Measurements from ENCODE around the gene ZNF75A.
A peak's percentile ranks its signal among the peaks of the same experiment; 100 is the strongest.
"Not testable (repeated sequence)": the region's sequence is repeated elsewhere in the genome, so short reads cannot be mapped to it uniquely, and the experiment has no call there.

Gene ZNF75A

DNA sequence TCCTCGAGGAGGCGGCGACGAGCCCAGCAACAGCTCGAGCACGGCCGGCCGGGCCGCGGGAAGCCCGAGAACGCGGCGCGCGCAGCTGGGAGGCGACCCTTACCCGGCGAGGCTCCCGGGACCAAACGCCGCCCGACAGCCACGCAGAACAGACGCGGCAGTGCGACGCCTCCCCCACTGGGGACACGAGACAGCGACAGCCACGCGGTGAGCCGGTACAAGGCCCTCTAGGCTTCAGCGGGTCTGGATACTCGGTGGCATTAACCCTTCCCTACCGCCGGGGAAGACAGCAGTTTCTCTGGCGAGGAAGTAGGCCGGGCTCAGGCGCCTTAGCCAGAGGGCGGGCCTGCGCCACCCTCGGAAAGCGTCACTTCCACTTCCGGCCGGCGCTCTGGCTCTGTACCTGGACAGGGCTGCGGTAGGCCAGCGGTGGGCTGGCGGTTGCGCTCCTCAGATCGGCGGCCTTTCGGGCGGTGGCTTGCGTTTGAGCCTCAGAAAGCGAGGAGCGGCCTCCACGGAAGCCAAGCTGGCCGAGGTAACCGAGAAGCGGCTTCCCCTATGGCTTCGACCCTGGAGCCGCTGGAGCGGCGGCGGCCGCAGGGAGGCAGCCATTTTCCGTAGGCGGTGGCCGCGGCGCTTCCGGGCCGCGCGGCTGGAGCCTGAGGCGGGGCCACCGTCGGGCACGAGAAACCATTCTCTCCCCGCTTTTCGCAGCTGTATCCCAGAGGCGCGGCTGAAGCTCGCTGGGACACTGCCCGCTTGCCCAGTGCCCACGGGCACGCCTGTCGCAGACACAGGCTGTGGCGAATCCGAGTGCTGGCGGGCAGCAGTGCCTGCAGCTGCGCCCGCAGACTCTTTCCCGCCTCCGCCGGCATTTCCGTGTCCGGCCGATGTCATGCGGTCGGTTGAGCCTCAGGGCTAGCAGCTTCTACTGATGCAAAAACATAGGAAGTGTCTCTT lies at the start of gene ZNF75A, which contains the start of gene TIGD7:
Gene ZNF75A (plus strand): TSS at position 389 of the 960 bp plus-strand sequence. CDS start 2,932 bp downstream, outside the sequence.
Gene TIGD7 (minus strand): TSS at position 322 of the 960 bp plus-strand sequence. CDS start 4,816 bp downstream, outside the sequence.
- H3K27ac ChIP-seq (ENCODE audit: low read length), result peak within 1 kb of the TSS; percentile 60
- no peaks in the 10 kb centered on the region for H3K27me3 ChIP-seq (ENCODE audit: low read depth, low read length)
- H3K36me3 ChIP-seq (ENCODE audit: control insufficient read depth in 1 of 2, insufficient read depth in 2 of 2, low read length in 2 of 2), result peaks cover 18 to 60% of the 10 kb centered on the region in 2 donors
- peaks cover 0 to 12% of the 10 kb centered on the region in 2 donors for H3K4me1 ChIP-seq (ENCODE audit: control insufficient read depth in 1 of 2, insufficient read depth in 2 of 2, low read length in 2 of 2)
- H3K9me3 ChIP-seq (ENCODE audit: control insufficient read depth in 1 of 2, low read length in 2 of 2), result peaks cover 38 to 51% of the 10 kb centered on the region in 2 donors
- H3K4me3 ChIP-seq (ENCODE audit: low read depth in 1 of 2, low read length in 2 of 2), result peak within 1 kb of the TSS; percentile 82 to 86

- H3K27ac ChIP-seq (ENCODE audit: low read length), result no peak within 1 kb of the TSS
- peak within 1 kb of the TSS; percentile 22 to 26 for H3K4me3 ChIP-seq (ENCODE audit: low read depth in 1 of 2, low read length in 2 of 2)
- H3K36me3 ChIP-seq (ENCODE audit: control insufficient read depth in 1 of 2, insufficient read depth in 2 of 2, low read length in 2 of 2), result no peaks in the 10 kb centered on the region
- no peaks in the 10 kb centered on the region for H3K4me1 ChIP-seq (ENCODE audit: control insufficient read depth in 1 of 2, insufficient read depth in 2 of 2, low read length in 2 of 2)
- no peaks in the 10 kb centered on the region for H3K27me3 ChIP-seq (ENCODE audit: low read depth, low read length)
- H3K9me3 ChIP-seq (ENCODE audit: control insufficient read depth in 1 of 2, low read length in 2 of 2), result no peaks in the 10 kb centered on the region
Measured at GRCh38 chr16:3256146-3256865, 49.0 kb upstream of the ZNF75A start, which contains the start of gene MEFV. Gene MEFV, minus strand, starts transcription at chr16:3256633. Its CDS starts 46 bp downstream, at chr16:3256587.

- H3K4me3 ChIP-seq (ENCODE audit: low read depth in 1 of 2, low read length in 2 of 2), result no peak overlapping the region
- H3K27ac ChIP-seq (ENCODE audit: low read length), result no peak overlapping the region
- H3K4me1 ChIP-seq (ENCODE audit: control insufficient read depth in 1 of 2, insufficient read depth in 2 of 2, low read length in 2 of 2), result no peaks in the 10 kb centered on the region
- H3K9me3 ChIP-seq (ENCODE audit: control insufficient read depth in 1 of 2, low read length in 2 of 2), result no peaks in the 10 kb centered on the region
- H3K27me3 ChIP-seq (ENCODE audit: low read depth, low read length), result no peaks in the 10 kb centered on the region
- H3K36me3 ChIP-seq (ENCODE audit: control insufficient read depth in 1 of 2, insufficient read depth in 2 of 2, low read length in 2 of 2), result no peaks in the 10 kb centered on the region
Measured at GRCh38 chr16:3256866-3257465, 48.3 kb upstream of the ZNF75A start.

DNA sequence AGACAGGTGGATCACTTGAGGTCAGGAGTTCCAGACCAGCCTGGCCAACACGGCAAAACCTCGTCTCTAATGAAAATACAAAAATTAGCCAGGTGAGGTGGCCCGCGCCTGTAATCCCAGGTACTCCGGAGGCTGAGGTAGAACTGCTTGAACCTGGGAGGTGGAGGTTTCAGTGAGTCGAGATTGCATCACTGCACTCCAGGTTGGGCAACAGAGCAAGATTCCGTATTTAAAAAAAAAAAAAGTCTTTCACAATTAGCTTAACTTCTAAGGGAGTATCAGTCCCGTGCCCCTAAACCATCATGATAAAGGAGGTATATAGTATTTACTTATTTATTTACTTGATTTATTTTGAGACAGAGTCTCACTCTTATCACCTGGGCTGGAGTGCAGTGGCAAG lies 45.5 kb upstream of the ZNF75A start:
- no peaks in the 10 kb centered on the region for H3K27me3 ChIP-seq (ENCODE audit: low read depth, low read length)
- H3K9me3 ChIP-seq (ENCODE audit: control insufficient read depth in 1 of 2, low read length in 2 of 2), result no peaks in the 10 kb centered on the region
- H3K4me3 ChIP-seq (ENCODE audit: low read depth in 1 of 2, low read length in 2 of 2), result no peak overlapping the region
- H3K27ac ChIP-seq (ENCODE audit: low read length), result no peak overlapping the region
- H3K36me3 ChIP-seq (ENCODE audit: control insufficient read depth in 1 of 2, insufficient read depth in 2 of 2, low read length in 2 of 2), result peaks cover 0 to 5% of the 10 kb centered on the region in 2 donors
- H3K4me1 ChIP-seq (ENCODE audit: control insufficient read depth in 1 of 2, insufficient read depth in 2 of 2, low read length in 2 of 2), result no peaks in the 10 kb centered on the region

GRCh38 chr16:3262517-3262916 lies 42.8 kb upstream of the ZNF75A start:
- Histone ChIP-seq H3K9me3 (ENCODE audit: control insufficient read depth in 1 of 2, low read length in 2 of 2) (peaks cover 0 to 3% of the 10 kb centered on the region in 2 donors), H3K4me3 (ENCODE audit: low read depth in 1 of 2, low read length in 2 of 2) (peak overlapping the region in 1 of 2 donors; percentile 80), H3K36me3 (ENCODE audit: control insufficient read depth in 1 of 2, insufficient read depth in 2 of 2, low read length in 2 of 2) (peaks cover 0 to 14% of the 10 kb centered on the region in 2 donors), H3K4me1 (ENCODE audit: control insufficient read depth in 1 of 2, insufficient read depth in 2 of 2, low read length in 2 of 2) (no peaks in the 10 kb centered on the region), H3K27ac (ENCODE audit: low read length) (no peak overlapping the region), H3K27me3 (ENCODE audit: low read depth, low read length) (no peaks in the 10 kb centered on the region)

DNA sequence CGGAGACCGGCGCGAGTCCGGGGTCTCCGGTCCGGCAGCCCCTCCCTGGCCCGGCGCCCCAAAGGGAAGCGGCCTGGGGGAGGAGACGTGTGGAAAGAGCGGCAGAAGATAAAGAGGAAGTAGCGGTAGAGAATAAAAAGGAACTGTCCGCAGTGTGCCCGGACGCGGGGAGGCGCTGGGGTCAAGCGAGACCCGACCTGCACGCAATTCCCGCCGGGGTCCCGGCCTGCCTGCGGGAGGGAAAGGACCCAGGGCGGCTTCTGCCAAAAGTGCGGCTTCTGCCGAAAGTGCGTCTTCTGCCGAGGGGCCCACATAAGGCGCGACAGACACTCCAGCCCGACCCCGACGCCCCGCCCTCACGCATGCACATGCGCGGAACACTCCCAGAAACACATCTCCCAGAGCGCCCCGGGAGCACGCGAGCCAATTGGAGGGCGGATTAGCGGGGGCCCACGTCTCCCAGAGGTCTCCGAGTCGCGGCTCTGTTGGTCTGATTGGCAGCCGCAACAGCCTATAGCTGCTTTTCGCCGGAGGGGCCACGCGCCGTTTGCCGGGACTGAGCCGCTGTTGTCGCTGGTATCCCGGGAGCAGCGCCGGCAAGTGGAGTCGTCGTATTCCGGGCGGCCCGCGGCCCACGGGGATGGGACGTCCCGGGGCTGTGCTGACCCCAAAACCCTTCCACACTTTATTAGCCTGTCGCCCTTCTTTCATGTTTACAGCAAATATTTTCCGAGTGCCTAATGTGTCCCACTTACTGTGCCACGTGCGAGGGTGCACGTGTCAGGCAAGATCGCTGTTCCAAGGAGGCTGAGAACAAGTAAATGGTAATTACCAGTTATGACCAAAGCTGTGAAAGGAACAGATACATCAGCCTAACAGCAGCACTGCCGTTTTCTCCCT lies 40.9 kb upstream of the ZNF75A start:
- no peaks in the 10 kb centered on the region for H3K4me1 ChIP-seq (ENCODE audit: control insufficient read depth in 1 of 2, insufficient read depth in 2 of 2, low read length in 2 of 2)
- H3K4me3 ChIP-seq (ENCODE audit: low read depth in 1 of 2, low read length in 2 of 2), result peak overlapping the region; percentile 65 to 80
- peaks cover 0 to 3% of the 10 kb centered on the region in 2 donors for H3K9me3 ChIP-seq (ENCODE audit: control insufficient read depth in 1 of 2, low read length in 2 of 2)
- no peaks in the 10 kb centered on the region for H3K27me3 ChIP-seq (ENCODE audit: low read depth, low read length)
- peak overlapping the region; percentile 90 for H3K27ac ChIP-seq (ENCODE audit: low read length)
- peaks cover 0 to 17% of the 10 kb centered on the region in 2 donors for H3K36me3 ChIP-seq (ENCODE audit: control insufficient read depth in 1 of 2, insufficient read depth in 2 of 2, low read length in 2 of 2)

DNA sequence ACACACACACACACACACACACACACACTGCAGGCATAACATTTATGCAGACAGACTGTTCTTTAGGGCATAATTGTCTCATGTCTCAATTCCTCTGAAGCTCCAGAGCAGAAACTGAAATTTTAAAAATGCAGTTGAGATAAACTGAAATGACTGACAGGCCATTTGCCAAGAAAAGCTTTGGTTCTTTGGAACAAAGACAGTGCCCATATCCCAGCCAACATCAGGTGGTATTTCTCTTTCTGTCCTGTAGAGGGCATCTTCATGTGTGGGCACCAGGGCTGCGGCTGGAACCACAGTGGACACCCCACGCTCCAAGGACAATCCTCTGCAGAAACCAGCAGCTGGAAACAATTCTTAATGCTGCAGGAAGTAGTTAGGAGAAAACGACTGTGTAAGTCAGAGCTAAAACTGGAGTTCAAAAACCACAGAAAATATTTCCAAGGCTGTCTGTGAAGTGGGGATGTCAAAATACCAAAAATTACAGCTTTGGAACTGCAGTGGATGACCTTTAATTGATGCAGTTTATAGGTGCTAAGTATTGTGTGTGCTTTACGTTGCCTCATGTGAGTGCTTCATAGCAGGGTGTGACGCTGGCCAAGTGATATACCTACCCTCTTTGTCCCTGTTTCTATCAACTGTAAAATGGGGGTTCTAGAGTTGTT lies 38.3 kb upstream of the ZNF75A start:
- H3K4me3 ChIP-seq (ENCODE audit: low read depth in 1 of 2, low read length in 2 of 2), result no peak overlapping the region
- H3K27me3 ChIP-seq (ENCODE audit: low read depth, low read length), result no peaks in the 10 kb centered on the region
- H3K36me3 ChIP-seq (ENCODE audit: control insufficient read depth in 1 of 2, insufficient read depth in 2 of 2, low read length in 2 of 2), result peaks cover 0 to 17% of the 10 kb centered on the region in 2 donors
- H3K27ac ChIP-seq (ENCODE audit: low read length), result no peak overlapping the region
- peaks cover 0 to 3% of the 10 kb centered on the region in 2 donors for H3K9me3 ChIP-seq (ENCODE audit: control insufficient read depth in 1 of 2, low read length in 2 of 2)
- H3K4me1 ChIP-seq (ENCODE audit: control insufficient read depth in 1 of 2, insufficient read depth in 2 of 2, low read length in 2 of 2), result no peaks in the 10 kb centered on the region

DNA sequence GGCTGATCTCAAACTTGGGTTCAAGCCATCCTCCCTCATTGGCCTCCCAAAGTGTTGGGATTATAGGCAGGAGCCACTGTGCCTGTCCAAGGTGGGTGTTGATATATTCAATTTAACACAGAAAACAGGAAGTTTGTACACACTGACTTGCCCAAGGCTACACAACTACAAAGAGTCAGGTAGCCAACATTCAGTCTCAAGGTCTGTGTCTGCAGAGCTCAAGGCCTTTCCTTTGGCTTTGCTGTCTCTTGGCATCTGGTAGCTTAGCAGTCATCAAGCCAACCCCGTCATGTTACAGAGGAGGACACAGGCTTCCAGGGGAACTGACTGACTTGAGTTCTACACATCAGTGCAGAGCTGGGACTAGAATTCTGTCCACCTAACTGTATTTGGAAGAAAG lies 37.0 kb upstream of the ZNF75A start:
- peaks cover 0 to 3% of the 10 kb centered on the region in 2 donors for H3K9me3 ChIP-seq (ENCODE audit: control insufficient read depth in 1 of 2, low read length in 2 of 2)
- no peak overlapping the region for H3K27ac ChIP-seq (ENCODE audit: low read length)
- no peak overlapping the region for H3K4me3 ChIP-seq (ENCODE audit: low read depth in 1 of 2, low read length in 2 of 2)
- H3K27me3 ChIP-seq (ENCODE audit: low read depth, low read length), result no peaks in the 10 kb centered on the region
- H3K4me1 ChIP-seq (ENCODE audit: control insufficient read depth in 1 of 2, insufficient read depth in 2 of 2, low read length in 2 of 2), result no peaks in the 10 kb centered on the region
- peaks cover 0 to 17% of the 10 kb centered on the region in 2 donors for H3K36me3 ChIP-seq (ENCODE audit: control insufficient read depth in 1 of 2, insufficient read depth in 2 of 2, low read length in 2 of 2)

DNA sequence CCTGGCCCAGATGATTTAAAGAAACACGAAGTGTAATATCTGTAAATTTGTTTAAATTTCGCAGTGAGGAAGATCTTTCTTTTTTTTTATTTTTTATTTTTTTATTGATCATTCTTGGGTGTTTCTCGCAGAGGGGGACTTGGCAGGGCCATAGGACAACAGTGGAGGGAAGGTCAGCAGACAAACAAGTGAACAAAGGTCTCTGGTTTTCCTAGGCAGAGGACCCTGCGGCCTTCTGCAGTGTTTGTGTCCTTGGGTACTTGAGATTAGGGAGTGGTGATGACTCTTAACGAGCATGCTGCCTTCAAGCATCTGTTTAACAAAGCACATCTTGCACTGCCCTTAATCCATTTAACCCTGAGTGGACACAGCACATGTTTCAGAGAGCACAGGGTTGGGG lies 34.6 kb upstream of the ZNF75A start:
- H3K4me3 ChIP-seq (ENCODE audit: low read depth in 1 of 2, low read length in 2 of 2); H3K4me1 ChIP-seq (ENCODE audit: control insufficient read depth in 1 of 2, insufficient read depth in 2 of 2, low read length in 2 of 2); H3K27ac ChIP-seq (ENCODE audit: low read length); H3K27me3 ChIP-seq (ENCODE audit: low read depth, low read length); H3K9me3 ChIP-seq (ENCODE audit: control insufficient read depth in 1 of 2, low read length in 2 of 2): not testable (repeated sequence)
- H3K36me3 ChIP-seq (ENCODE audit: control insufficient read depth in 1 of 2, insufficient read depth in 2 of 2, low read length in 2 of 2), result peaks cover 0 to 12% of the 10 kb centered on the region in 2 donors

- H3K4me3 ChIP-seq (ENCODE audit: low read depth in 1 of 2, low read length in 2 of 2); H3K4me1 ChIP-seq (ENCODE audit: control insufficient read depth in 1 of 2, insufficient read depth in 2 of 2, low read length in 2 of 2); H3K27me3 ChIP-seq (ENCODE audit: low read depth, low read length); H3K9me3 ChIP-seq (ENCODE audit: control insufficient read depth in 1 of 2, low read length in 2 of 2); H3K27ac ChIP-seq (ENCODE audit: low read length): not testable (repeated sequence)
- peaks cover 0 to 12% of the 10 kb centered on the region in 2 donors for H3K36me3 ChIP-seq (ENCODE audit: control insufficient read depth in 1 of 2, insufficient read depth in 2 of 2, low read length in 2 of 2)
Measured at GRCh38 chr16:3271281-3271680, 34.0 kb upstream of the ZNF75A start.
